GM08714 (cell line): Measurements from ENCODE around the gene DOCK10.

Experiments
- H3K4me3 ChIP-seq: fragments of 200-500 bp; sonication (Bioruptor generic); 2 replicates; pipeline ENCODE4 v1.5.1; 2014; ENCODE audit warnings: mild to moderate bottlenecking, low read length, inconsistent platforms
- ZNF274 ChIP-seq: IDR thresholded peaks from 2 replicates; pipeline ENCODE4 v1.6.1; 2012; ENCODE audit warnings: mild to moderate bottlenecking, low read depth, low read length

The DOCK10 gene

DNA sequence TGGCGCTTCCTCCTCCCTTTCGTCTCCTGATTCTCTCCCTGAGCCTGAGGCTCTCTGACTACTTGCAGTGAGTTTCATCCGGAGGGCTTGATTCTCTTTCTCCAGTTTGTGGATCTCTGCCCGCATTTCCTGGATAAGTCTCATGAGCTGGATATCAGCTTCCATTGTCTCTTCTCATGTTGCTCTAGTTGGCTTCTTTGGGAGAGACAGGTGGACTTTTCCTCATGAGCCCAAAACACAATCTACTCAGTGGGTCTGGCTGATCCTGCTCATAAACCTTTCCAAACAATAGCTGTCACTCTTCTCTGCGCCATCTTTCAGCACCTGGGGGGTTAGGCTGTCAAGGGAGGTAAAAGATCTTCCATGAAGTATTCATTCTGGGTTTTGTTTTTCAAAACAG lies 326.1 kb downstream of the DOCK10 start, which contains the start of gene CCDC195:
TSS of gene CCDC195 (minus strand) at position 165 of the 400 bp plus-strand sequence. CDS start at position 165, 0 bp downstream.
- no peak for TF ChIP-seq ZNF274
- no peak within 1 kb of the TSS for H3K4me3 ChIP-seq
